GM19328 (cell line): ENCODE measurements around the gene ENAH.

Source experiments
- ATAC-seq: cut with Tn5 transposase; IDR thresholded peaks from one replicate; pipeline ENCODE4 v1.9.1; 2021; ENCODE audit warnings: mild to moderate bottlenecking, moderate library complexity; ENCODE audit not compliant: unreplicated experiment

ENAH gene

GRCh38 chr1:225508538-225509375 lies 144.2 kb downstream of the ENAH start:
- no peak for ATAC-seq

GRCh38 chr1:225506727-225507126 lies 146.2 kb downstream of the ENAH start:
- ATAC-seq: no peak

- no peak for ATAC-seq
Measured at GRCh38 chr1:225504776-225505175, 148.1 kb downstream of the ENAH start.

- no peak for ATAC-seq
Measured at GRCh38 chr1:225500624-225501192, 152.2 kb downstream of the ENAH start.

GRCh38 chr1:225498549-225499136 lies 154.3 kb downstream of the ENAH start:
- no peak for ATAC-seq

- no peak for ATAC-seq
Measured at GRCh38 chr1:225494789-225495359, 158.0 kb downstream of the ENAH start.

GRCh38 chr1:225493591-225494246 lies 159.2 kb downstream of the ENAH start:
- no peak for ATAC-seq

GRCh38 chr1:225488676-225489075 lies 164.2 kb downstream of the ENAH start:
- ATAC-seq: no peak

GRCh38 chr1:225486856-225487255 lies 166.1 kb downstream of the ENAH start:
- no peak for ATAC-seq

GRCh38 chr1:225485991-225486530 lies 166.9 kb downstream of the ENAH start:
- no peak for ATAC-seq

GRCh38 chr1:225485226-225485625 lies 167.7 kb downstream of the ENAH start:
- ATAC-seq: no peak

GRCh38 chr1:225484657-225485214 lies 168.2 kb downstream of the ENAH start:
- no peak for ATAC-seq

- ATAC-seq: no peak
Measured at GRCh38 chr1:225483818-225484656, 168.9 kb downstream of the ENAH start.

GRCh38 chr1:225482421-225482950 lies 170.4 kb downstream of the ENAH start:
- no peak for ATAC-seq

GRCh38 chr1:225481738-225482137 lies 171.2 kb downstream of the ENAH start:
- no peak for ATAC-seq

- ATAC-seq: peak; percentile 75
Measured at GRCh38 chr1:225480825-225481434, 172.0 kb downstream of the ENAH start.

- ATAC-seq: no peak
Measured at GRCh38 chr1:225479996-225480720, 172.8 kb downstream of the ENAH start.

- ATAC-seq: no peak
Measured at GRCh38 chr1:225479341-225479740, 173.6 kb downstream of the ENAH start.
